HepG2 (cell line): ENCODE measurements around the gene MEPCE. TPM values are rescaled to one million over a fixed set of nuclear protein-coding genes. Genes with fewer than 3 reads are reported as not detected.
A peak's percentile ranks its signal among the peaks of the same experiment; 100 is the strongest.

Experiments
- AKAP8 ChIP-seq: sonication (generic); formaldehyde crosslinking; IDR thresholded peaks from 2 replicates; pipeline ENCODE4 v1.5.1; 2020; ENCODE audit warnings: mild to moderate bottlenecking, missing genetic modification reagents
- ARID2 ChIP-seq: sonication (generic); formaldehyde crosslinking; IDR thresholded peaks from 2 replicates; pipeline ENCODE4 v1.8.1; 2022; ENCODE audit warnings: mild to moderate bottlenecking, missing genetic modification reagents, borderline replicate concordance
- ATF7-NPFF ChIP-seq: sonication (generic); formaldehyde crosslinking; IDR thresholded peaks from 2 replicates; pipeline ENCODE4 v1.8.1; 2023; ENCODE audit warnings: mild to moderate bottlenecking, low read depth, missing genetic modification reagents, moderate library complexity
- CHD2 ChIP-seq: IDR thresholded peaks from 2 replicates; pipeline ENCODE4 v1.6.1; 2011; ENCODE audit warnings: low read depth, low read length, improper control_type of control experiment
- ELF3 ChIP-seq: IDR thresholded peaks from 2 replicates; pipeline ENCODE4 v1.6.1; 2016; ENCODE audit warnings: missing genetic modification reagents, missing compliant biosample characterization
- HOXA5 ChIP-seq: sonication (generic); formaldehyde crosslinking; IDR thresholded peaks from 2 replicates; pipeline ENCODE4 v1.4.0; 2020; ENCODE audit warnings: missing genetic modification reagents
- IKZF5 ChIP-seq: IDR thresholded peaks from 2 replicates; pipeline ENCODE4 v1.6.1; 2018; ENCODE audit warnings: missing genetic modification reagents, mild to moderate bottlenecking, missing compliant biosample characterization
- KDM3A ChIP-seq: IDR thresholded peaks from 2 replicates; pipeline ENCODE4 v1.6.1; 2018; ENCODE audit warnings: low read depth, missing compliant biosample characterization
- MAZ ChIP-seq, 2 experiments: sonication (generic) in 1 of 2; formaldehyde crosslinking in 1 of 2; IDR thresholded peaks; 2 replicates each; pipeline versions ENCODE4 v1.5.0 to v1.6.1; 2012 to 2020; ENCODE audit warnings: low read depth in 2 of 2, mild to moderate bottlenecking in 2 of 2, borderline replicate concordance in 1 of 2, improper control_type of control experiment in 1 of 2, low read length in 1 of 2, missing genetic modification reagents in 1 of 2, moderate library complexity in 1 of 2
- MYC ChIP-seq: sonication (generic); formaldehyde crosslinking; IDR thresholded peaks from 2 replicates; pipeline ENCODE4 v1.9.0; 2021; ENCODE audit warnings: missing genetic modification reagents, borderline replicate concordance
- MZF1 ChIP-seq: sonication (generic); formaldehyde crosslinking; IDR thresholded peaks from 2 replicates; pipeline ENCODE4 v1.8.1; 2023; ENCODE audit warnings: mild to moderate bottlenecking, missing genetic modification reagents, borderline replicate concordance
- NFE2L1 ChIP-seq: sonication (generic); formaldehyde crosslinking; IDR thresholded peaks from 2 replicates; pipeline ENCODE4 v1.4.0; 2020; ENCODE audit warnings: missing genetic modification reagents, mild to moderate bottlenecking, borderline replicate concordance
- NONO ChIP-seq, 2 experiments: fragments of 450-650 bp in 1 of 2; sonication (generic) in 1 of 2; formaldehyde crosslinking in 1 of 2; IDR thresholded peaks in 1 of 2; conservative IDR thresholded peaks in 1 of 2; 2 replicates each; pipeline versions ENCODE4 v1.6.1 to v1.8.0; 2017 to 2022; ENCODE audit warnings: mild to moderate bottlenecking in 1 of 2, missing genetic modification reagents in 1 of 2, moderate library complexity in 1 of 2
- RARA ChIP-seq: IDR thresholded peaks from 2 replicates; pipeline ENCODE4 v1.6.1; 2016; ENCODE audit warnings: missing genetic modification reagents, missing compliant biosample characterization
- RFXAP ChIP-seq: sonication (generic); formaldehyde crosslinking; IDR thresholded peaks from 2 replicates; pipeline ENCODE4 v1.4.0; 2020; ENCODE audit warnings: missing genetic modification reagents, borderline replicate concordance
- SNAI1 ChIP-seq: sonication (generic); formaldehyde crosslinking; IDR thresholded peaks from 2 replicates; pipeline ENCODE4 v1.5.0; 2020; ENCODE audit warnings: mild to moderate bottlenecking, missing genetic modification reagents, borderline replicate concordance
- SNAPC2 ChIP-seq: sonication (generic); formaldehyde crosslinking; IDR thresholded peaks from 2 replicates; pipeline ENCODE4 v1.8.1; 2022; ENCODE audit warnings: mild to moderate bottlenecking, missing genetic modification reagents
- U2AF2 ChIP-seq: fragments of 200-400 bp; formaldehyde crosslinking; IDR thresholded peaks from 2 replicates; pipeline ENCODE4 v1.6.1; 2017; ENCODE audit warnings: low read depth, mild to moderate bottlenecking, low read length
- WIZ ChIP-seq: sonication (generic); formaldehyde crosslinking; IDR thresholded peaks from 2 replicates; pipeline ENCODE4 v1.5.1; 2020; ENCODE audit warnings: mild to moderate bottlenecking, missing genetic modification reagents
- ZNF260 ChIP-seq: sonication (generic); formaldehyde crosslinking; IDR thresholded peaks from 2 replicates; pipeline ENCODE4 v1.4.0; 2020; ENCODE audit warnings: missing genetic modification reagents, low read depth, mild to moderate bottlenecking, borderline replicate concordance
- ZNF263 ChIP-seq: sonication (generic); formaldehyde crosslinking; IDR thresholded peaks from 2 replicates; pipeline ENCODE4 v1.4.0; 2020; ENCODE audit warnings: missing genetic modification reagents
- ZNF34 ChIP-seq: sonication (generic); formaldehyde crosslinking; IDR thresholded peaks from 2 replicates; pipeline ENCODE4 v1.4.0; 2020; ENCODE audit warnings: mild to moderate bottlenecking, missing genetic modification reagents, borderline replicate concordance
- ZNF567 ChIP-seq: sonication (generic); formaldehyde crosslinking; IDR thresholded peaks from 2 replicates; pipeline ENCODE4 v1.8.1; 2023; ENCODE audit warnings: mild to moderate bottlenecking, missing genetic modification reagents, borderline replicate concordance
- ZNF652 ChIP-seq: IDR thresholded peaks from 2 replicates; pipeline ENCODE4 v1.6.1; 2016; ENCODE audit warnings: low read depth, borderline replicate concordance
- polyA plus RNA-seq, 8 experiments: library from polyadenylated mRNA; depleted of rRNA in 3 of 8; stranded (reverse) in 7 of 8; unstranded in 1 of 8; fragments of >200 nt; fragmentation: Illumina TruSeq in 4 of 8; extraction: Trizol in 4 of 8; gene quantifications; 2 replicates each; pipeline versions ENCODE4 v1.2.1 to v1.2.3, GENCODE V29; 2011 to 2016; ENCODE audit warnings: low read depth in 4 of 8, missing spikeins in 1 of 8, mixed read lengths in 1 of 8; ENCODE audit not compliant: insufficient read depth in 1 of 8
- total RNA-seq, 5 experiments: library from RNA; depleted of rRNA; stranded (reverse); fragments of >200 nt; fragmentation: Illumina TruSeq; extraction: Trizol; gene quantifications; 2 replicates each; pipeline ENCODE4 v1.2.3, GENCODE V29; 2016; ENCODE audit warnings: low read depth in 1 of 5
- TF ChIP-seq, protein P1 (sequence below): sonication (generic); formaldehyde crosslinking; IDR thresholded peaks from 2 replicates; pipeline ENCODE4 v1.4.0; 2020; ENCODE audit warnings: mild to moderate bottlenecking, low read depth, missing genetic modification reagents
- TF ChIP-seq, protein P2 (sequence below): sonication (generic); formaldehyde crosslinking; IDR thresholded peaks from 2 replicates; pipeline ENCODE4 v1.9.0; 2021; ENCODE audit warnings: missing genetic modification reagents, borderline replicate concordance

MEPCE gene
- total and polyA plus RNA-seq, 2 of the 13 experiments (the other 11 are each of a cell fraction or from before 2014, with no cell fraction given), result 12.3 to 26.0 TPM

DNA sequence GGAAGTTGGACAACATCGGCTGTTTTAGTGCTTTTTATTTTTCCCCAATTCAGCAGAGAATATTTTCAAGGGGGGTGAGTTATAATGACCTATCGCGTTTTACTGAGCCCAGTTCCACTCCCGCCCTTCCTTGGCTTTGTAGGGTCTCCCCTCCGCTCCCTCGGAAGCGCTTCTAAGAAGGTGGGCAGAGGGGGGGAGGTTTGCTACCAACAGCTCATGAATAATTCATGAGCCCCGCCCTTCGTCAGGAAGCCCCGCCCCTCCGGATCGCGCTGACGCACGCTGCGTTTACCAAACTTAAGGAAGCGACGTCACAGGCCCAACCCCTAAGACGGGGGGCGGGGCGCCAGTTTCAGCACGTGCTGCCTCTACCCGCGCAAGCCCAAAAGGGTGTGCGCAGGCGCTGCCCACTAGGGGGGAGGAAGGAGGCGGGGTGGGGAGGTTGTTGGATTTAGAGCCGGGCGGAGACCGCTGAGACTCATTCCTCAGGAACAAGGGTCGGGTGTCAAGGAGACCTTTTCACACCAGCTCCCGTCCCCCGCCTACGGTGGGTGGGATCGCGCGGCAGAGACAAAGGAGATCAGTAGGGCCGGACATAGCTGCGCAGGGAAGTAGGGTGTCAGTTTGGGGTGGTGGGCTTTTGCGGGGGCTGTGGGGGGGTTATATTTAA is 529 bp upstream of the MEPCE start (continued):
- TF ChIP-seq KDM3A (no peak), NONO (IDR thresholded peaks at IDR 0.05) (no peak), NONO (CRISPR knock-in tag; conservative IDR thresholded peaks at IDR 0.05) (peak; percentile 20; the same call in 1 of the 2 replicates), SNAPC2 (CRISPR knock-in tag) (no peak), SNAI1 (no peak), MZF1 (CRISPR knock-in tag) (no peak), WIZ (CRISPR knock-in tag) (peak; percentile 27; the same call in 1 of the 2 replicates), ZNF652 (CRISPR knock-in tag) (peak; percentile 37; the same call in 1 of the 2 replicates), ELF3 (CRISPR knock-in tag) (peak; percentile 52; the same call in 1 of the 2 replicates), ZNF567 (CRISPR knock-in tag) (no peak), U2AF2 (peak; percentile 21), ZNF260 (CRISPR knock-in tag) (no peak), ATF7-NPFF (CRISPR knock-in tag) (peak; percentile 72), RFXAP (CRISPR knock-in tag) (peak; percentile 47; the same call in 1 of the 2 replicates), NFE2L1 (no peak), HOXA5 (CRISPR knock-in tag) (no peak; the same call in 1 of the 2 replicates), ARID2 (CRISPR knock-in tag) (peak; percentile 14; the same call in 1 of the 2 replicates), ZNF34 (peak; percentile 14; the same call in 1 of the 2 replicates), IKZF5 (CRISPR knock-in tag) (no peak; the same call in 1 of the 2 replicates), MAZ (IDR thresholded peaks at IDR 0.05; ENCODE audit: borderline replicate concordance, low read depth, low read length) (peak; percentile 98), MAZ (CRISPR knock-in tag; IDR thresholded peaks at IDR 0.05; ENCODE audit: low read depth) (no peak), ZNF263 (CRISPR knock-in tag) (no peak), RARA (CRISPR knock-in tag) (no peak; the same call in 1 of the 2 replicates), CHD2 (no peak), AKAP8 (CRISPR knock-in tag) (0 out of 2 replicates have a peak, but pooled peaks have one; percentile 1), MYC (CRISPR knock-in tag) (peak; percentile 88)
- TF ChIP-seq, protein P1, sequence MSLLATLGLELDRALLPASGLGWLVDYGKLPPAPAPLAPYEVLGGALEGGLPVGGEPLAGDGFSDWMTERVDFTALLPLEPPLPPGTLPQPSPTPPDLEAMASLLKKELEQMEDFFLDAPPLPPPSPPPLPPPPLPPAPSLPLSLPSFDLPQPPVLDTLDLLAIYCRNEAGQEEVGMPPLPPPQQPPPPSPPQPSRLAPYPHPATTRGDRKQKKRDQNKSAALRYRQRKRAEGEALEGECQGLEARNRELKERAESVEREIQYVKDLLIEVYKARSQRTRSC (CRISPR knock-in tag), result no peak
- TF ChIP-seq, protein P2, sequence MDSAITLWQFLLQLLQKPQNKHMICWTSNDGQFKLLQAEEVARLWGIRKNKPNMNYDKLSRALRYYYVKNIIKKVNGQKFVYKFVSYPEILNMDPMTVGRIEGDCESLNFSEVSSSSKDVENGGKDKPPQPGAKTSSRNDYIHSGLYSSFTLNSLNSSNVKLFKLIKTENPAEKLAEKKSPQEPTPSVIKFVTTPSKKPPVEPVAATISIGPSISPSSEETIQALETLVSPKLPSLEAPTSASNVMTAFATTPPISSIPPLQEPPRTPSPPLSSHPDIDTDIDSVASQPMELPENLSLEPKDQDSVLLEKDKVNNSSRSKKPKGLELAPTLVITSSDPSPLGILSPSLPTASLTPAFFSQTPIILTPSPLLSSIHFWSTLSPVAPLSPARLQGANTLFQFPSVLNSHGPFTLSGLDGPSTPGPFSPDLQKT (CRISPR knock-in tag), result no peak
